ENCODE results near the gene TOMM6.

Gene TOMM6

DNA sequence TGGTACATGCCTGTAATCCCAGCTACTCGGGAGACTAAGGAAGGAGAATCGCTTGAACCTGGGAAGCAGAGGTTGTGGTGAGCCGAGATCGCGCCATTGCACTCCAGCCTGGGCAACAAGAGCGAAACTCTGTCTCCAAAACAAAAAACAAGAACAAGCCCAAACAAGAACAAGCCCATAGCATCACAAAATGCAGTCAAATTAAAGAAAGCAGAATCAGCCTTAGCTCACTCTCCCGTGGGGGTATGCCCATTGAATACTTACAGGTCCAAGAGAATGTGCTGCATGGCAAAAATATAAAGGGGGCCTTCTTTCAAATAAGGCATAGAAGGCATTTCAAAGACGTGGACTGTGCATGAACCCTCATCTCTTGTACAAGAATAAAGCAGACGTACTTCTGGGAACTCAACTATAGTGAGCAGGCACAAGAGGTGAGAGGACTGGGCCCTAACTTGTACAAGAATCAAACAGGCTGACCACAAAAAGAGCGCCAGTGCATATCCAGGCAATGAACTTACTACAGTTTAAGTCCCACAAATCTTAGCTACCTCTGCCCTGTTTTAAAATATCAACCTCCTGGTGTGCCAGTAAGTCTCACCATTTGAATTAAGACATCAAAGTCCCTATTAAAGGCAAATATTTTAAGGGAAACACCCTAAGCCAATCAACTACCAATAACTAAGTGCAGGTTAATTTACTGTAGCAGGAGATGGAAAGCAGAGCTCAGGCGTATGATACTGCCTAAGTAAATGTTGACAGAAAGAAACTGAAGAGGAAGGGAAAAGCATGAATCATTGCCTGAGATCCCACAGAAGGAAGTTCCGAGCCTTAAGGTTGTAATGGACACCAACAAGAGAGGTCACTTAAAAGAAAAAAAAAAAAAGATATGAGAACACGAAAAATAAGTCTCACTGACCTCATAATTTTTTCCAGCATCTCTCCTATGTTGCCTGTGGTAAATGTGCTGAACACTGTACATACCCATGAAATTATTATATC, 37.4 kb downstream of the TOMM6 start:
- DNase-seq = no peak

DNA sequence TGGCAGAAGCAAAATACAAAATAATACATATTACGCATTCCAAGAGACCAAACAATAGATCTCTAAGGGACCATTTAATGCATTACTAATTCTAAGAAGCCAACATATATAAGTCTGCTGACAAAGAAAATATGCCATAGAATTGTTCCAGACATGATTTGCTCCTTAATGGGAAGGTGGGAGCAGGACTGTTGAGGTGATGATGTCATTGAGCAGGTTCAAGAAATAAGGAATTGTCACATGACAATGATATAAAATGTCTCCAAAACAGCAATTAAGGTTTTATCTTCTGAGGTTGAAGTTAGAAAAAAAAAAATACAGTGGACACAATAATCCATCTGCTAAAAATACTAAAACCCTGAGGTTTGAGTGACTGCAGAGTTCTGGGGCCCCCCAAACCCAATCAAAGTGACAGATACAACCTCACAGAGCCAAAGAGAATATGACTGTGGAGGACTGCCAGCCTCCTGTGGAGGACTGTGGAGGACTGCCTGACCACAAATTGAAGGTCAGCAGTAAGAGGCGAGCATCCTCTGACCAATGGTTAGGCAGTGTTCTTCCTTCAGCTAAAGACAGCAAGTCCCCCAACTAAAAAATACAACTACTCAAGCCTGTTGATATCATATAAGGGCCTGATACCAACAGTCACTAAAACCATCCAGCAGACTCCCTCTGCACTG, 39.0 kb downstream of the TOMM6 start:
- DNase-seq = no peak

DNA sequence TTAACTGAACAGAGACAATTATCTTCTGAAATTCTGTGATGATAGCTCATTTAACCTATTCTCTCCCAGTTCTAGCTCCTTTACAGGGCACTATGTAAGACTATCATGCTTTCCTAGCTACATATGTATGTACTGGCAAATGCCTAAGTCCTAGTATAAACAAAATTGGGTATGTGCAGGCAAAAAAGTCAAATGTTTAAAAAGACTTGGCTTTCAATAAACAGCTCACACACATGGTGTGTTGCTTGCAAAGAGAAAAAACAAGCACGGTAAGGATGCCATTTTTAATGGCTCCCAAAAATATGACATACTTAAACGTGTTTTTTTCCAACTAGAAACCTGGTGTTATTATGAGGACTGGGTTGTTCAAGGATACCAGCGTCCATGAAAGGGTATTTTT, 44.8 kb downstream of the TOMM6 start:
- no peak for DNase-seq

DNA sequence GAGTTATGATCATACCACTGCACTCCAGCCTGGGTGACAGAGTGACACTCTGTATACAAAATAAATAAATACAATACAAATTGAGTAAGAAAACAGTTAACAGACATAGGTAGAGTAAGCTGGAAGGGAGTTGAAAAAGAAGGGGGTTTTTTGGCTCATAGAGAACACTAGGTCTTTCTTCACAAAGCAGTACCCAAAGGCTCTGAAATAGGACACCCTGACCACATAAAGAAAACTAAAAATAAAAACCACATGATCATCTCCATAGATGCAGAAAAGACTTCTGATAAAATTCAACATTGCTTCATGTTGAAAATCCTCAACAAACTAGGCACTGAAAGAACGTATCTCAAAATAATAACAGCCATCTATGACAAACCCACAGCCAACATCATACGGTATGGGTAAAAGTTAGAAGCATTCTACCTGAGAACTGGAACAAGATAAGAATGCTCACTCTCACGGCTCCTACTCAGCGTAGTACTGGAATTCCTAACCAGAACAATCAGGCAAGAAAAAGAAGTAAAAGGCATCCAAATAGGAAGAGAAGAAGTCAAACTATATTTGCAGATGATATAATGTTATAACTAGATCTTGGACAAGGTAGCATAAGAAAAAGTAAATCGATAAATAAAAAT, 48.6 kb downstream of the TOMM6 start:
- no peak for DNase-seq

DNA sequence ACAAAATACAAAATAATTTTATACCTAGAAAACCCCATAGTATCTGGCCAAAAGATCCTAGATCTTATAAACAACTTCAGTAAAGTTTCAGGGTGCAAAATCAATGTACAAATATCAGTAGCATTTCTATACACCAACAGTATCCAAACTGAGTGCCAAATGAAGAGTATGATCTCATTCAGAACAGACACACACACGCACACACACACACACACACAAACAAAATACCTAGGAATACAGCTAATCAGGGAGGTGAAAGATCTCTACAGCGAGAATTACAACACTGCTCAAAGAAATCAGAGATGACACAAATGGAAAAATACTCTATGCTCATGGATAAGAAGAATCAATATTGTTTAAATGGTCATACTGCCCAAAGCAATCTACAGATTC, 49.2 kb downstream of the TOMM6 start:
- no peak for DNase-seq

Data from NCI-H1417 (cell line).